Activated CD4-positive, alpha-beta T cell treated with anti-CD3 and anti-CD28 coated beads, Interleukin-2, amount 10 ng/mL, durations not matched to agents 7 days and 5 days (primary cell): ENCODE results near the gene TICAM1. TPM values are rescaled to one million over a fixed set of nuclear protein-coding genes. Genes with fewer than 3 reads are reported as not detected.
A peak's percentile ranks its signal among the peaks of the same experiment; 100 is the strongest.

Source experiments
- CTCF ChIA-PET: fragments of 350-600 bp; sonication (Branson Sonifier 250); formaldehyde crosslinking; loops from one replicate; lab custom pipeline; 2021; ENCODE audit warnings: antibody characterized with exemption; lab: Charles Lee
- POLR2A ChIA-PET: fragments of 350-600 bp; sonication (Branson Sonifier 250); formaldehyde crosslinking; loops from one replicate; lab custom pipeline; 2021; ENCODE audit warnings: antibody characterized with exemption; lab: Charles Lee
- DNase-seq: peaks from one replicate; pipeline ENCODE4 v3.0.0-alpha.2; 2020
- H3K27ac Mint-ChIP-seq: one replicate; pipeline ENCODE4 v1.8.0; 2021; ENCODE audit warnings: mild to moderate bottlenecking, moderate library complexity, mixed read lengths
- H3K27me3 Mint-ChIP-seq: one replicate; pipeline ENCODE4 v1.8.0; 2021; ENCODE audit warnings: mixed read lengths
- H3K36me3 Mint-ChIP-seq: one replicate; pipeline ENCODE4 v1.8.0; 2021; ENCODE audit warnings: low read depth, mixed read lengths
- H3K4me1 Mint-ChIP-seq: one replicate; pipeline ENCODE4 v1.8.0; 2021; ENCODE audit warnings: mixed read lengths
- H3K4me3 Mint-ChIP-seq: one replicate; pipeline ENCODE4 v1.8.0; 2021; ENCODE audit warnings: mild to moderate bottlenecking, moderate library complexity, mixed read lengths
- H3K9me3 Mint-ChIP-seq: one replicate; pipeline ENCODE4 v1.8.0; 2021; ENCODE audit warnings: mixed read lengths
- total RNA-seq, 2 experiments: library from RNA; stranded (reverse); gene quantifications; one replicate each; pipeline ENCODE4 v1.2.3, GENCODE V29; 2021

The TICAM1 gene
- 10 to 100 TPM; 18.6 to 19.2 TPM for total RNA-seq

DNA sequence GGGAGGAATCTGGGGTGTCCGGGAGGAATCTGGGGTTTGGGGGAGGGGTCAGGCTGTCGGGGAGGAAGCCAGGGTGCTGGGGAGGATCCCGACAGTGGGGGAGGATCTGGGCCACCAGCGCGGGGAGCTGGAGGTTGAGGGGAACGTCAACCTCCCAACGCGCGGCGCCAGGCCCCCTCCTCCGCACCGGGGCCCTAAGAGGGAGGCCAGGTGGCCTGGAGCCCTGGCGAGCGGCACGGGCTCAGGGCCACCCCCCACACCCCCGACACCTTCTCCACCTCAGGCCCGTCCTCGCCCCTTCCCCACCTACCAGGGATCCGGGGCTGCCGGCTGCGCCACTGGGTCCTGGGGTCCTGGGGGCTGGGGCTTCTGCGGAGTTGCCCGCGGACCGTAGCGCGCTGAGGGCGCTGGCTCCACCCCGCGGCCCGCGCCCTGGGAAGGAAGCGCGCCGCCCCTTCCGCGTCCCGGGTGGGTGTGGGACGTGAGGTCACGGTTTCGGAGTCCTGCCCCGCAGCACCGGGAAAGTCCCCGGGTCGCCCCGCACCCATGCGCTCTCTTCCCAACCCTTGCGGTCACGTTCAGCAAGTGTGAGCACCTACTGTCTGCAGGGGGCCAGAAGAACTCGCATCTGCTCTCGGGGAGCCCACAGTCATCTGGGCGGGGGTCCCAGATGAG, at the start of gene TICAM1:
TSS of gene TICAM1 (minus strand) at position 409 of the 675 bp plus-strand sequence. CDS start 13,335 bp downstream, outside the sequence.
- Mint-ChIP-seq H3K27me3 (no peaks in the 10 kb centered on the region), H3K9me3 (no peaks in the 10 kb centered on the region), H3K4me3 (peak within 1 kb of the TSS; percentile 82), H3K36me3 (peaks cover 13% of the 10 kb centered on the region), H3K27ac (peak within 1 kb of the TSS; percentile 89), H3K4me1 (peaks cover 29% of the 10 kb centered on the region)
- ChIA-PET CTCF (interaction anchor here (0.6 to 2.4 kb wide), 6 partner anchors 10 to 70 kb away, joined by 3 to 12 read pairs (median 4); partner anchors contain the start of genes FEM1A and PLIN3), POLR2A (no interaction called here)
- peak; percentile 79 for DNase-seq

DNA sequence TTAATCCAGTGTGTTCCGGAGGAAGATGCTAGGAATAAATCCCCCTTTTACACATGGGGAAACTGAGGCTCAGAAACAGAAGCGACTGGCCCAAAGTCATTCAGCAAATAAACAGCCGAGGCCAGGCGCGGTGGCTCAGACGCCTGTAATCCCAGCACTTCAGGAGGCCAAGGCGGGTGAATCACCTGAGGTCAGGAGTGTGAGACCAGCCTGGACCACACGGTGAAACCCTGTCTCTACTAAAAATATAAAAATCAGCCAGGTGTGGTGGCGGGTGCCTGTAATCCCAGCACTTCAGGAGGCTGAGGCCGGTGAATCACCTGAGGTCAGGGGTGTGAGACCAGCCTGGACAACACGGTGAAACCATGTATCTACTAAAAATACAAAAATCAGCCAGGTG, 47.5 kb upstream of the TICAM1 start:
- DNase-seq: no peak
- H3K36me3 Mint-ChIP-seq: no peaks in the 10 kb centered on the region
- H3K27ac Mint-ChIP-seq: no peak overlapping the region
- no peak overlapping the region for H3K4me3 Mint-ChIP-seq
- no peaks in the 10 kb centered on the region for H3K9me3 Mint-ChIP-seq
- peaks cover under 1% of the 10 kb centered on the region for H3K27me3 Mint-ChIP-seq
- CTCF ChIA-PET: interaction anchor here (0.7 kb wide), 1 partner anchor 10 kb away, joined by 3 read pairs; no protein-coding TSS in a partner anchor
- H3K4me1 Mint-ChIP-seq: no peaks in the 10 kb centered on the region
- POLR2A ChIA-PET: no interaction called here

GRCh38 chr19:4878491-4878968, 47.0 kb upstream of the TICAM1 start:
- Mint-ChIP-seq H3K27ac (no peak overlapping the region), H3K27me3 (peaks cover 5% of the 10 kb centered on the region), H3K9me3 (no peaks in the 10 kb centered on the region), H3K36me3 (no peaks in the 10 kb centered on the region), H3K4me1 (no peaks in the 10 kb centered on the region), H3K4me3 (no peak overlapping the region)
- POLR2A ChIA-PET: no interaction called here
- DNase-seq: no peak
- CTCF ChIA-PET: no interaction called here

GRCh38 chr19:4877753-4878490, 46.4 kb upstream of the TICAM1 start:
- Mint-ChIP-seq H3K4me3 (no peak overlapping the region), H3K27ac (no peak overlapping the region)

DNA sequence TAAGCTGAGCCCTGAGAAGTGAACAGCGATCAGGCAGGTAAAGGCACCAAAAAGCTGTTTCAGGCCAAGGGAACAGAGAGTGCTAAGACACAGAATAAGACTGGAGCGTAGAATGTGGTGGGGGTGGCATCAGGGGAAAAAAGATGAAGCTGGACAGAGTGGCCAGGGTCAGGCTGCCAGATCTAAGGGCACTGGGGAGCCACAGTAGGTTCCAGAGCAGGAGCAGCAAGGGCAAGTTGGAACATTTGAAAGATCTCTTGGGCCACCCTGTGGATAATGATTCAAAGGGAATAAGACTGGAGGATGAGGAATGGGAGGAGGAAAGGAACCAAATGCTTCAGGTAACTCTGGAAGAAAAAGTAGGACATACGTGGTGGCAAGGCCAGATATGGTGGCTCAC, 42.4 kb upstream of the TICAM1 start:
- ChIA-PET POLR2A (interaction anchor here (0.6 to 1.2 kb wide), 2 partner anchors 37 to 85 kb away, joined by 3 to 11 read pairs; no protein-coding TSS in a partner anchor), CTCF (interaction anchor here (0.6 to 2.2 kb wide), 3 partner anchors 38 to 569 kb away, joined by 3 to 10 read pairs (median 3); no protein-coding TSS in a partner anchor)
- no peaks in the 10 kb centered on the region for H3K36me3 Mint-ChIP-seq
- H3K27ac Mint-ChIP-seq: no peak overlapping the region
- no peak for DNase-seq
- H3K9me3 Mint-ChIP-seq: no peaks in the 10 kb centered on the region
- no peak overlapping the region for H3K4me3 Mint-ChIP-seq
- H3K4me1 Mint-ChIP-seq: peaks cover 12% of the 10 kb centered on the region
- peaks cover 12% of the 10 kb centered on the region for H3K27me3 Mint-ChIP-seq

More at GRCh38 chr19:4877753-4878490, 46.4 kb upstream of the TICAM1 start:
- no peak for DNase-seq
- CTCF ChIA-PET: no interaction called here
- H3K4me1 Mint-ChIP-seq: peaks cover 2% of the 10 kb centered on the region
- POLR2A ChIA-PET: no interaction called here
- H3K36me3 Mint-ChIP-seq: no peaks in the 10 kb centered on the region
- H3K9me3 Mint-ChIP-seq: no peaks in the 10 kb centered on the region
- H3K27me3 Mint-ChIP-seq: peaks cover 5% of the 10 kb centered on the region

- no peaks in the 10 kb centered on the region for H3K9me3 Mint-ChIP-seq
- peaks cover 12% of the 10 kb centered on the region for H3K27me3 Mint-ChIP-seq
- H3K36me3 Mint-ChIP-seq: no peaks in the 10 kb centered on the region
- no peak overlapping the region for H3K4me3 Mint-ChIP-seq
- no peak overlapping the region for H3K27ac Mint-ChIP-seq
- DNase-seq: no peak
- ChIA-PET POLR2A (no interaction called here), CTCF (interaction anchor here (0.6 to 3.8 kb wide), 5 partner anchors 12 to 159 kb away, joined by 3 to 27 read pairs (median 5); no protein-coding TSS in a partner anchor)
- H3K4me1 Mint-ChIP-seq: peaks cover 15% of the 10 kb centered on the region
Measured at GRCh38 chr19:4871711-4872110, 40.2 kb upstream of the TICAM1 start.

DNA sequence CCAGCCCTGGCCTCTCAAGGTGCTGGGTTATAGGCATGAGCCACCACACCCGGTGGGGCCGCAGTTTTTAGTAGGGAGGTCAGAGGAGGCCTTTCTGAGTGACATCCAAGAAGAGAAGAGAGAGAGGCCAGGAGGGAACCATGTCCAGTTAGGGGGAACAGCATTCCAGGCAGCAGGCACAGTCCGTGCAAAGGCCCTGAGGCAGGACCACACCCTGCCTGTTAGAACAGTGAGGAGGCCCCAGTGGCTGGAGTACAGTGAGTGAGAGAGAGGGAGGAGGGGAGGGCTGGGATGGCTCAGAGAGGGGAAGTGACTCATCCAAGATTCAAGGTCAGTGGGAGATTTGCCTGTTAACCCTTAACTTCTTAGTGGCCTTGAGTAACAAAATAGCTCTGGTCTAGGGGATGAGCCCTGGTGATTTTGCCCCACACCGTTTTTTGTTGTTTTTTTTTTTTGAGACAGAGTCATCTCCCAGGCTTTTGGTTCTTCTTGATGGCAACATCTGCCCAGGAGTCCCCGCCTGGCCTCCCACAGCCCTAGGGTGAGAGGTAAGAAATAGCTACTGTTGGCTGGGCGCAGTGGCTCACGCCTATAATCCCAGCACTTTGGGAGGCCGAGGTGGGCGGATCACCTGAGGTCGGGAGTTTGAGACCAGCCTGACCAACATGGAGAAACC, 38.7 kb upstream of the TICAM1 start:
- Mint-ChIP-seq H3K4me1 (peaks cover 23% of the 10 kb centered on the region), H3K4me3 (no peak overlapping the region), H3K27ac (no peak overlapping the region), H3K27me3 (peaks cover 12% of the 10 kb centered on the region), H3K9me3 (no peaks in the 10 kb centered on the region), H3K36me3 (no peaks in the 10 kb centered on the region)
- no peak for DNase-seq
- ChIA-PET CTCF (interaction anchor here (0.6 to 3.8 kb wide), 6 partner anchors 30 to 846 kb away, joined by 3 to 27 read pairs (median 4); no protein-coding TSS in a partner anchor), POLR2A (no interaction called here)

DNA sequence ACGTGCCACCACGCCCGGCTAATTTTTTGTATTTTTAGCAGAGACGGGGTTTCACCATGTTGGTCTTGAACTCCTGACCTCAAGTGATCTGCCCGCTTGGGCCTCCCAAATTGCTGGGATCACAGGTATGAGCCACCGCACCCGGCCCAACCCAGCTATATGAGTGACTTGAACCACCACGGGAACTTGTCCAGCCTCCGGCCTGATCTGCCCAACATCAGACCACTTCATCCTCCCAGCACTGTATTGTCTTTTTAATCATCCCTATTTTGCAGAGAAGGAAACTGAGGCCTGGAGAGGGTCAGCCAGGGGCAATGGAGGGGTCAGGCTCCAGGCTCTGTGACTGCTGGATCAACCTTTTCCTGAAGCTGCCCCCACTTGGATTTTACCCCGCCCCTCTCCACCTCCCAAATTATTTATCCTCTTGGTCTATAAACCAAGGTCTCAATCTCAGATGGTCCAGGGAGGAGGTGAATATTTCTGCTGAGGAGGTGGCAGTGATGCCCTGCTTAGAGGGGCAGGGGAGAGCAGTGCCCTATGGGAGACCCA, 36.8 kb upstream of the TICAM1 start:
- H3K27ac Mint-ChIP-seq: peak overlapping the region; percentile 31
- POLR2A ChIA-PET: no interaction called here
- H3K4me3 Mint-ChIP-seq: peak overlapping the region; percentile 75

GRCh38 chr19:4867534-4868285, 36.2 kb upstream of the TICAM1 start, which contains the start of gene PLIN3:
Gene PLIN3, minus strand, starts transcription at chr19:4867667. Its CDS starts 6,273 bp downstream, at chr19:4861394.
- Mint-ChIP-seq H3K4me3 (peak within 1 kb of the TSS; percentile 75), H3K36me3 (no peaks in the 10 kb centered on the region), H3K27ac (peak within 1 kb of the TSS; percentile 72), H3K4me1 (peaks cover 22% of the 10 kb centered on the region), H3K27me3 (peaks cover 6% of the 10 kb centered on the region), H3K9me3 (no peaks in the 10 kb centered on the region)
- POLR2A ChIA-PET: no interaction called here
- peak; percentile 92 for DNase-seq
- CTCF ChIA-PET: interaction anchor here (0.6 to 3.2 kb wide), 6 partner anchors 36 to 76 kb away, joined by 3 to 12 read pairs (median 4); partner anchors contain the start of gene FEM1A

More for the DNA sequence above, 36.8 kb upstream of the TICAM1 start:
- H3K9me3 Mint-ChIP-seq: no peaks in the 10 kb centered on the region
- H3K36me3 Mint-ChIP-seq: no peaks in the 10 kb centered on the region
- CTCF ChIA-PET: interaction anchor here (0.8 to 3.8 kb wide), 5 partner anchors 11 to 77 kb away, joined by 3 to 27 read pairs (median 3); partner anchors contain the start of gene FEM1A
- DNase-seq: no peak
- peaks cover 7% of the 10 kb centered on the region for H3K27me3 Mint-ChIP-seq
- H3K4me1 Mint-ChIP-seq: peaks cover 25% of the 10 kb centered on the region

DNA sequence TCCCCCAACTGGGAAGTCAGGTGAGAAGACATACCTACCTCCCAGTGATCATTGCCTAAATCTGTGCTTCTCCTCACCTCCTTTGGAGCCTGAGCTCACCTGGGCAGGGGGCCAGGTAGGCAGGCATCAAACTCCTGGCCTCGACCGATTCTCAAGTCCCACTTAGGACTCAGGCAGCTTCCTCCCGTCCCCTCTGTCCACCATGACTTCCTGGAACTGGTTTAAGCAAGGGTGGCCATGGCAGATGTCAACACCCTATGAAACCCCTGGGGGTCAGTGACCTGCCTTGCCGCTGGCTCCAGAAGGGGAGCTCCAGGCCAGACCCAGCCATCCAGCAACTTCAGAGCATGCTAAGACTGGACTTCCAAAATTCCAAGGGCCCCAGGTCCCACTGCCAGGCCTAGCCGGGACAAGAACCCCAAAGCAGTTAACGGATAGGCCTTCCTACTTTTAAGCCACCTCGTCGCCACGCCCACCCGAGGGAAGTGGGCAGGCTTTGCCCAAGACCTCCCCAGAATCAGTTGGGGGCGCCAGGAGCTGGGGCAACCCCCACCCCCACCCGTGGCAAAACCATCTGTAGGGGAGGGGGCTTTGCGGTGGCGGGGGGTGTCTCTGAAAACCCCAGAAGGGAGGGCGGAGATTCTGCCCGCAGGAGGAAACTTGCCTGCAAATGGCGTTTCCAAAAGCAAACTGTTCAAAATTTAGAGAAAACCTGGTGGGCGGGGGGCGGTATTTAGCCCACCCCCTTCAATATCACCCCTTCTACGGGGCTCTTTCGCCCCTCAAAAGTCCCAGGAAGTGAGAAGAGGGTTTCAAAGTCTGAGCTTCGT, 35.3 kb upstream of the TICAM1 start:
- Mint-ChIP-seq H3K4me1 (peaks cover 19% of the 10 kb centered on the region), H3K27ac (peak overlapping the region; percentile 72), H3K36me3 (no peaks in the 10 kb centered on the region), H3K27me3 (peaks cover 4% of the 10 kb centered on the region), H3K9me3 (no peaks in the 10 kb centered on the region), H3K4me3 (peak overlapping the region; percentile 75)
- POLR2A ChIA-PET: no interaction called here
- DNase-seq: peak; percentile 50
- CTCF ChIA-PET: interaction anchor here (0.6 to 3.2 kb wide), 7 partner anchors 14 to 75 kb away, joined by 3 to 12 read pairs (median 3); partner anchors contain the start of gene FEM1A

GRCh38 chr19:4861147-4861546, 29.6 kb upstream of the TICAM1 start:
- no peak for DNase-seq
- no peak overlapping the region for H3K27ac Mint-ChIP-seq
- CTCF ChIA-PET: interaction anchor here (1.4 kb wide), 1 partner anchor 51 kb away, joined by 3 read pairs; no protein-coding TSS in a partner anchor
- H3K9me3 Mint-ChIP-seq: no peaks in the 10 kb centered on the region
- peaks cover 4% of the 10 kb centered on the region for H3K4me1 Mint-ChIP-seq
- H3K36me3 Mint-ChIP-seq: no peaks in the 10 kb centered on the region
- H3K27me3 Mint-ChIP-seq: no peaks in the 10 kb centered on the region
- H3K4me3 Mint-ChIP-seq: no peak overlapping the region
- POLR2A ChIA-PET: no interaction called here
